ENCODE data around the gene IRF8.

The IRF8 gene

GRCh38 chr16:85863384-85863774 lies 35.6 kb upstream of the IRF8 start:
- no peak overlapping the region for H3K4me3 ChIP-seq (ENCODE audit: low read depth, low read length)
- TF ChIP-seq MYC (IDR thresholded peaks at IDR 0.05; ENCODE audit: low read depth, low read length) = no peak
- no peak for TF ChIP-seq POLR2A (IDR thresholded peaks at IDR 0.05; ENCODE audit: extremely low read depth, insufficient read length)
- TF ChIP-seq CTCF (IDR thresholded peaks at IDR 0.05; ENCODE audit: low read depth, low read length) = no peak
- TF ChIP-seq, protein P1, sequence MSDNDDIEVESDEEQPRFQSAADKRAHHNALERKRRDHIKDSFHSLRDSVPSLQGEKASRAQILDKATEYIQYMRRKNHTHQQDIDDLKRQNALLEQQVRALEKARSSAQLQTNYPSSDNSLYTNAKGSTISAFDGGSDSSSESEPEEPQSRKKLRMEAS (IDR thresholded peaks at IDR 0.05; ENCODE audit: low read depth, low read length) = no peak
- no peak for DNase-seq (ENCODE audit: low read depth)

- no peak overlapping the region for H3K4me3 ChIP-seq (ENCODE audit: low read depth, low read length)
- TF ChIP-seq, protein P1 (IDR thresholded peaks at IDR 0.05; ENCODE audit: low read depth, low read length) = no peak
- no peak for TF ChIP-seq MYC (IDR thresholded peaks at IDR 0.05; ENCODE audit: low read depth, low read length)
- no peak for TF ChIP-seq POLR2A (IDR thresholded peaks at IDR 0.05; ENCODE audit: extremely low read depth, insufficient read length)
- no peak for TF ChIP-seq CTCF (IDR thresholded peaks at IDR 0.05; ENCODE audit: low read depth, low read length)
- DNase-seq (ENCODE audit: low read depth) = no peak
Observed at GRCh38 chr16:85864965-85865364, 34.0 kb upstream of the IRF8 start.

GRCh38 chr16:85867189-85867588 lies 31.8 kb upstream of the IRF8 start:
- DNase-seq (ENCODE audit: low read depth) = no peak

GRCh38 chr16:85868495-85868894 lies 30.5 kb upstream of the IRF8 start:
- DNase-seq (ENCODE audit: low read depth) = no peak
- no peak overlapping the region for H3K4me3 ChIP-seq (ENCODE audit: low read depth, low read length)
- TF ChIP-seq CTCF (IDR thresholded peaks at IDR 0.05; ENCODE audit: low read depth, low read length) (no peak), POLR2A (IDR thresholded peaks at IDR 0.05; ENCODE audit: extremely low read depth, insufficient read length) (no peak), MYC (IDR thresholded peaks at IDR 0.05; ENCODE audit: low read depth, low read length) (no peak)
- TF ChIP-seq, protein P1 (IDR thresholded peaks at IDR 0.05; ENCODE audit: low read depth, low read length) = no peak

More at GRCh38 chr16:85867189-85867588, 31.8 kb upstream of the IRF8 start:
- TF ChIP-seq CTCF (IDR thresholded peaks at IDR 0.05; ENCODE audit: low read depth, low read length) (no peak), POLR2A (IDR thresholded peaks at IDR 0.05; ENCODE audit: extremely low read depth, insufficient read length) (no peak), MYC (IDR thresholded peaks at IDR 0.05; ENCODE audit: low read depth, low read length) (no peak)
- TF ChIP-seq, protein P1 (IDR thresholded peaks at IDR 0.05; ENCODE audit: low read depth, low read length) = no peak
- H3K4me3 ChIP-seq (ENCODE audit: low read depth, low read length) = no peak overlapping the region

GRCh38 chr16:85869206-85869605 lies 29.8 kb upstream of the IRF8 start:
- DNase-seq (ENCODE audit: low read depth) = no peak
- TF ChIP-seq MYC (IDR thresholded peaks at IDR 0.05; ENCODE audit: low read depth, low read length) (no peak), POLR2A (IDR thresholded peaks at IDR 0.05; ENCODE audit: extremely low read depth, insufficient read length) (no peak), CTCF (IDR thresholded peaks at IDR 0.05; ENCODE audit: low read depth, low read length) (no peak)
- TF ChIP-seq, protein P1 (IDR thresholded peaks at IDR 0.05; ENCODE audit: low read depth, low read length) = no peak
- H3K4me3 ChIP-seq (ENCODE audit: low read depth, low read length) = no peak overlapping the region
